ENCODE data around the gene NDUFA13.
A peak's percentile ranks its signal among the peaks of the same experiment; 100 is the strongest.
"Not testable (repeated sequence)": the region's sequence is repeated elsewhere in the genome, so short reads cannot be mapped to it uniquely, and the experiment has no call there.

Gene NDUFA13

GRCh38 chr19:19515642-19516519 lies at the start of gene NDUFA13:
TSS of gene NDUFA13 (plus strand) at chr19:19516225. CDS start at chr19:19516239, 14 bp downstream.
- Histone ChIP-seq H3K4me1 (ENCODE audit: control insufficient read depth, insufficient read depth, low read length) (no peaks in the 10 kb centered on the region), H3K36me3 (ENCODE audit: control insufficient read depth, insufficient read depth, low read length) (peaks cover 9% of the 10 kb centered on the region; the same call in 1 of the 2 replicates), H3K27ac (ENCODE audit: low read length) (no peak within 1 kb of the TSS), H3K27me3 (ENCODE audit: control insufficient read depth, insufficient read depth, low read length) (no peaks in the 10 kb centered on the region), H3K9me3 (ENCODE audit: control insufficient read depth, insufficient read depth, low read length) (no peaks in the 10 kb centered on the region), H3K4me3 (ENCODE audit: low read length) (peak within 1 kb of the TSS; percentile 75)
- no CpG with 5 or more reads among the region's 61 CpGs for WGBS (ENCODE audit: insufficient coverage, insufficient read length)
- DNase-seq (ENCODE audit: low read depth, low spot score), result peak; percentile 93

GRCh38 chr19:19468424-19469050 lies 47.5 kb upstream of the NDUFA13 start:
- no CpG with 5 or more reads among the region's 2 CpGs for WGBS (ENCODE audit: insufficient coverage, insufficient read length)

GRCh38 chr19:19470579-19470978 lies 45.4 kb upstream of the NDUFA13 start:
- DNase-seq (ENCODE audit: low read depth, low spot score), result no peak
- no peaks in the 10 kb centered on the region for H3K27me3 ChIP-seq (ENCODE audit: control insufficient read depth, insufficient read depth, low read length)
- H3K36me3 ChIP-seq (ENCODE audit: control insufficient read depth, insufficient read depth, low read length), result peaks cover 10% of the 10 kb centered on the region
- no peak overlapping the region for H3K27ac ChIP-seq (ENCODE audit: low read length)
- peaks cover 11% of the 10 kb centered on the region for H3K4me1 ChIP-seq (ENCODE audit: control insufficient read depth, insufficient read depth, low read length)
- H3K9me3 ChIP-seq (ENCODE audit: control insufficient read depth, insufficient read depth, low read length), result no peaks in the 10 kb centered on the region
- WGBS (ENCODE audit: insufficient coverage, insufficient read length), result no CpG with 5 or more reads among the region's 3 CpGs
- no peak overlapping the region for H3K4me3 ChIP-seq (ENCODE audit: low read length)

More at GRCh38 chr19:19468424-19469050, 47.5 kb upstream of the NDUFA13 start:
- H3K36me3 ChIP-seq (ENCODE audit: control insufficient read depth, insufficient read depth, low read length), result peaks cover 13% of the 10 kb centered on the region
- H3K27ac ChIP-seq (ENCODE audit: low read length), result no peak overlapping the region
- DNase-seq (ENCODE audit: low read depth, low spot score), result no peak
- peaks cover 10% of the 10 kb centered on the region for H3K4me1 ChIP-seq (ENCODE audit: control insufficient read depth, insufficient read depth, low read length)
- no peaks in the 10 kb centered on the region for H3K27me3 ChIP-seq (ENCODE audit: control insufficient read depth, insufficient read depth, low read length)
- no peaks in the 10 kb centered on the region for H3K9me3 ChIP-seq (ENCODE audit: control insufficient read depth, insufficient read depth, low read length)
- no peak overlapping the region for H3K4me3 ChIP-seq (ENCODE audit: low read length)

- no CpG with 5 or more reads among the region's 6 CpGs for WGBS (ENCODE audit: insufficient coverage, insufficient read length)
- Histone ChIP-seq H3K36me3 (ENCODE audit: control insufficient read depth, insufficient read depth, low read length) (peaks cover 2% of the 10 kb centered on the region; the same call in 1 of the 2 replicates), H3K27ac (ENCODE audit: low read length) (no peak overlapping the region), H3K4me1 (ENCODE audit: control insufficient read depth, insufficient read depth, low read length) (peaks cover 12% of the 10 kb centered on the region), H3K4me3 (ENCODE audit: low read length) (no peak overlapping the region), H3K9me3 (ENCODE audit: control insufficient read depth, insufficient read depth, low read length) (no peaks in the 10 kb centered on the region), H3K27me3 (ENCODE audit: control insufficient read depth, insufficient read depth, low read length) (no peaks in the 10 kb centered on the region)
- DNase-seq (ENCODE audit: low read depth, low spot score), result no peak
Measured at GRCh38 chr19:19471682-19472081, 44.3 kb upstream of the NDUFA13 start.

- H3K27ac ChIP-seq (ENCODE audit: low read length), result not testable (repeated sequence)
Measured at GRCh38 chr19:19472106-19472505, 43.9 kb upstream of the NDUFA13 start.

GRCh38 chr19:19475015-19475765 lies 40.8 kb upstream of the NDUFA13 start:
- DNase-seq (ENCODE audit: low read depth, low spot score), result no peak
- Histone ChIP-seq H3K27ac (ENCODE audit: low read length) (no peak overlapping the region), H3K4me3 (ENCODE audit: low read length) (no peak overlapping the region), H3K4me1 (ENCODE audit: control insufficient read depth, insufficient read depth, low read length) (peaks cover 12% of the 10 kb centered on the region), H3K36me3 (ENCODE audit: control insufficient read depth, insufficient read depth, low read length) (0 out of 2 replicates have a peak, but pooled peaks cover 2% of the 10 kb centered on the region), H3K27me3 (ENCODE audit: control insufficient read depth, insufficient read depth, low read length) (no peaks in the 10 kb centered on the region), H3K9me3 (ENCODE audit: control insufficient read depth, insufficient read depth, low read length) (no peaks in the 10 kb centered on the region)
- WGBS (ENCODE audit: insufficient coverage, insufficient read length), result no CpG with 5 or more reads among the region's 21 CpGs

More at GRCh38 chr19:19472106-19472505, 43.9 kb upstream of the NDUFA13 start:
- H3K4me1 ChIP-seq (ENCODE audit: control insufficient read depth, insufficient read depth, low read length), result peaks cover 12% of the 10 kb centered on the region
- H3K27me3 ChIP-seq (ENCODE audit: control insufficient read depth, insufficient read depth, low read length); H3K36me3 ChIP-seq (ENCODE audit: control insufficient read depth, insufficient read depth, low read length); H3K4me3 ChIP-seq (ENCODE audit: low read length); H3K9me3 ChIP-seq (ENCODE audit: control insufficient read depth, insufficient read depth, low read length); DNase-seq (ENCODE audit: low read depth, low spot score): not testable (repeated sequence)
- no CpG with 5 or more reads among the region's 5 CpGs for WGBS (ENCODE audit: insufficient coverage, insufficient read length)

- DNase-seq (ENCODE audit: low read depth, low spot score), result no peak
- no CpG with 5 or more reads among the region's 19 CpGs for WGBS (ENCODE audit: insufficient coverage, insufficient read length)
- H3K4me3 ChIP-seq (ENCODE audit: low read length), result no peak overlapping the region
- H3K36me3 ChIP-seq (ENCODE audit: control insufficient read depth, insufficient read depth, low read length), result 0 out of 2 replicates have a peak, but pooled peaks cover 2% of the 10 kb centered on the region
- H3K9me3 ChIP-seq (ENCODE audit: control insufficient read depth, insufficient read depth, low read length), result no peaks in the 10 kb centered on the region
- no peak overlapping the region for H3K27ac ChIP-seq (ENCODE audit: low read length)
- H3K27me3 ChIP-seq (ENCODE audit: control insufficient read depth, insufficient read depth, low read length), result no peaks in the 10 kb centered on the region
- H3K4me1 ChIP-seq (ENCODE audit: control insufficient read depth, insufficient read depth, low read length), result peaks cover 12% of the 10 kb centered on the region
Measured at GRCh38 chr19:19475849-19476828, 39.9 kb upstream of the NDUFA13 start.

GRCh38 chr19:19477705-19478383 lies 38.2 kb upstream of the NDUFA13 start:
- H3K27ac ChIP-seq (ENCODE audit: low read length), result no peak overlapping the region
- H3K4me1 ChIP-seq (ENCODE audit: control insufficient read depth, insufficient read depth, low read length), result peaks cover 13% of the 10 kb centered on the region
- no peaks in the 10 kb centered on the region for H3K27me3 ChIP-seq (ENCODE audit: control insufficient read depth, insufficient read depth, low read length)
- H3K36me3 ChIP-seq (ENCODE audit: control insufficient read depth, insufficient read depth, low read length), result 0 out of 2 replicates have a peak, but pooled peaks cover 2% of the 10 kb centered on the region
- whole genome bisulfite sequencing (ENCODE audit: insufficient coverage, insufficient read length), result no CpG with 5 or more reads among the region's 10 CpGs
- DNase-seq (ENCODE audit: low read depth, low spot score), result no peak
- H3K4me3 ChIP-seq (ENCODE audit: low read length), result no peak overlapping the region
- no peaks in the 10 kb centered on the region for H3K9me3 ChIP-seq (ENCODE audit: control insufficient read depth, insufficient read depth, low read length)

- no peaks in the 10 kb centered on the region for H3K9me3 ChIP-seq (ENCODE audit: control insufficient read depth, insufficient read depth, low read length)
- no peak for DNase-seq (ENCODE audit: low read depth, low spot score)
- no CpG with 5 or more reads among the region's 5 CpGs for WGBS (ENCODE audit: insufficient coverage, insufficient read length)
- H3K36me3 ChIP-seq (ENCODE audit: control insufficient read depth, insufficient read depth, low read length), result 0 out of 2 replicates have a peak, but pooled peaks cover 2% of the 10 kb centered on the region
- H3K4me3 ChIP-seq (ENCODE audit: low read length), result no peak overlapping the region
- H3K4me1 ChIP-seq (ENCODE audit: control insufficient read depth, insufficient read depth, low read length), result peaks cover 3% of the 10 kb centered on the region; the same call in 1 of the 2 replicates
- no peaks in the 10 kb centered on the region for H3K27me3 ChIP-seq (ENCODE audit: control insufficient read depth, insufficient read depth, low read length)
- no peak overlapping the region for H3K27ac ChIP-seq (ENCODE audit: low read length)
Measured at GRCh38 chr19:19480688-19481087, 35.3 kb upstream of the NDUFA13 start.
